PC-9 (cell line): ENCODE data around the gene PRDM12.

Source experiments
- EZH2 ChIP-seq: fragments of 200-600 bp; sonication (generic); IDR thresholded peaks from 2 replicates; pipeline ENCODE4 v1.8.0; 2017; ENCODE audit warnings: antibody characterized with exemption, low read depth
- TF ChIP-seq, protein P1 (sequence below): fragments of 200-600 bp; sonication (generic); conservative IDR thresholded peaks from 2 replicates; pipeline ENCODE4 v1.6.1; 2017; ENCODE audit warnings: mixed run types, antibody characterized with exemption, mild to moderate bottlenecking, moderate library complexity

DNA sequence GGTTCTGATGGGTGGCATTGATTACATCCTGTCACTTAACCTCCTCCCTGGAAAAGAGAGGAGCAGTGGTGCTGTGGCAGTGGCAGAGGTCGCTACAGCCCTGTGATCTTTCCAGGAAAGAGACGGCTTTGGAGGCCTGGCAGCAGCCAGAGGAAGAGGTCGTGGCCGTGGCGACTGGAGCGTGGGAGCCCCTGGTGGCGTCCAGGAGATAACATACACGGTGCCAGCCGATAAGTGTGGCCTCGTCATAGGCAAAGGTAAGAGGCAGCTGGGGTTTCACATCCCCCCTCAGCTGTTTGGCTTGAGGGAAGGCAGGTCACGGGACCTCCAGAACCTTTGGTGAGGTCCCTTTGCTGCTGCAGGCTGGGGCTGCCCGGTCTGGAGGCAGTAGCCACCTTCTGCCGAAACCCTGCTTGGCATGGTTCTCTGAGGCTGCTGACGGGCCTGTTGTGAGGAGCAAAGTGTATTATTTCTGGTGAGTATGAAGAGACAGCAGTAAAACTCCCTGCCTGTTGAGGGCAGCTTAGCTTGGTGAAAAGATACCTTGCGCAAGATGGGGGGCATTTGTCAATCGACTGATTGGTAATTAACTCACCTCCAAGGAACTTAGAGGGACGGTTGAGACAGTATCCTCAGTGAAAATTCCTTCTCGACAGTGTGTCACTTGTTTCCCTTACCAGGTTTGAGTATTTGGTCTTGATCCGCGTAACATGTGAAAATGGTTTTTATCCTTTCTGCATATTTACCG is 38.0 kb upstream of the PRDM12 start:
- TF ChIP-seq, protein P1, sequence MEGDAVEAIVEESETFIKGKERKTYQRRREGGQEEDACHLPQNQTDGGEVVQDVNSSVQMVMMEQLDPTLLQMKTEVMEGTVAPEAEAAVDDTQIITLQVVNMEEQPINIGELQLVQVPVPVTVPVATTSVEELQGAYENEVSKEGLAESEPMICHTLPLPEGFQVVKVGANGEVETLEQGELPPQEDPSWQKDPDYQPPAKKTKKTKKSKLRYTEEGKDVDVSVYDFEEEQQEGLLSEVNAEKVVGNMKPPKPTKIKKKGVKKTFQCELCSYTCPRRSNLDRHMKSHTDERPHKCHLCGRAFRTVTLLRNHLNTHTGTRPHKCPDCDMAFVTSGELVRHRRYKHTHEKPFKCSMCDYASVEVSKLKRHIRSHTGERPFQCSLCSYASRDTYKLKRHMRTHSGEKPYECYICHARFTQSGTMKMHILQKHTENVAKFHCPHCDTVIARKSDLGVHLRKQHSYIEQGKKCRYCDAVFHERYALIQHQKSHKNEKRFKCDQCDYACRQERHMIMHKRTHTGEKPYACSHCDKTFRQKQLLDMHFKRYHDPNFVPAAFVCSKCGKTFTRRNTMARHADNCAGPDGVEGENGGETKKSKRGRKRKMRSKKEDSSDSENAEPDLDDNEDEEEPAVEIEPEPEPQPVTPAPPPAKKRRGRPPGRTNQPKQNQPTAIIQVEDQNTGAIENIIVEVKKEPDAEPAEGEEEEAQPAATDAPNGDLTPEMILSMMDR, result no peak
- TF ChIP-seq EZH2, result no peak
